Tibial nerve (tissue), 4 donors: Measurements from ENCODE around the gene DET1. TPM values are rescaled to one million over a fixed set of nuclear protein-coding genes. Genes with fewer than 3 reads are reported as not detected.

Experiments
- DNase-seq, 2 donors: peaks; one replicate each; pipeline ENCODE4 v3.0.0-alpha.2; 2019; ENCODE audit warnings: low spot score in 2 of 2
- H3K27ac ChIP-seq, 4 donors: fragments of 200-600 bp; sonication (generic) in 3 of 4; one replicate each; pipeline ENCODE4 v1.5.1; 2017 to 2019; ENCODE audit warnings: mild to moderate bottlenecking in 1 of 4
- H3K27me3 ChIP-seq, 2 donors: fragments of 200-600 bp; sonication (generic) in 1 of 2; one replicate each; pipeline versions ENCODE4 v1.5.1 to v1.6.0; 2017 to 2019
- H3K36me3 ChIP-seq, 3 donors: fragments of 200-600 bp; sonication (generic); one replicate each; pipeline ENCODE4 v1.5.1; 2018 to 2019
- H3K4me1 ChIP-seq, 4 donors: fragments of 200-600 bp; sonication (generic) in 3 of 4; one replicate each; pipeline ENCODE4 v1.5.1; 2017 to 2019
- H3K4me3 ChIP-seq, 4 donors: fragments of 200-600 bp; sonication (generic) in 3 of 4; one replicate each; pipeline ENCODE4 v1.5.1; 2017 to 2019; ENCODE audit warnings: mild to moderate bottlenecking in 1 of 4, moderate library complexity in 1 of 4
- H3K9me3 ChIP-seq, 4 donors: fragments of 200-600 bp; sonication (generic) in 3 of 4; one replicate each; pipeline ENCODE4 v1.5.1; 2017 to 2019
- CTCF ChIP-seq, 5 experiments: fragments of 200-600 bp in 3 of 5; fragments of 450-650 bp in 2 of 5; sonication (generic) in 3 of 5; IDR thresholded peaks; one replicate each; pipeline ENCODE4 v1.5.1; 2016 to 2019; ENCODE audit warnings: antibody characterized with exemption in 5 of 5, mild to moderate bottlenecking in 3 of 5, moderate library complexity in 2 of 5
- EP300 ChIP-seq, 2 donors: sonication (generic); formaldehyde crosslinking; IDR thresholded peaks; one replicate each; pipeline ENCODE4 v1.6.1; 2017; ENCODE audit warnings: antibody characterized with exemption in 2 of 2, mild to moderate bottlenecking in 1 of 2
- POLR2A ChIP-seq, 2 donors: fragments of 450-650 bp; IDR thresholded peaks; one replicate each; pipeline ENCODE4 v1.6.1; 2017; ENCODE audit warnings: antibody characterized with exemption in 2 of 2, mild to moderate bottlenecking in 2 of 2, moderate library complexity in 2 of 2
- WGBS, 2 donors: methylation state at CpG; one replicate each; pipeline ENCODE4 v1.1.5; 2018; 5-methylcytosine and 5-hydroxymethylcytosine counted together
- total RNA-seq, 4 donors: library from RNA; depleted of rRNA; stranded (reverse); fragments of >200 nt; gene quantifications; one replicate each; pipeline ENCODE4 v1.1.0, GENCODE V29; 2016

The DET1 gene
- total RNA-seq, 4 donors from 2014 or later: 6.6 to 16.2 (median 7.8) TPM

- no peak for TF ChIP-seq EP300 (IDR thresholded peaks at IDR 0.05)
- no peak for DNase-seq
- H3K4me1 ChIP-seq: no peaks in the 10 kb centered on the region
- WGBS, 2 donors: 48 to 56% methylated on average over 4 of the region's 4 CpGs
- H3K4me3 ChIP-seq: no peak overlapping the region
- H3K27me3 ChIP-seq: no peaks in the 10 kb centered on the region
- peaks cover 0 to 11% (median 0%) of the 10 kb centered on the region in 3 donors for H3K36me3 ChIP-seq
- H3K27ac ChIP-seq: no peak overlapping the region
- peaks cover 0 to 6% (median 0%) of the 10 kb centered on the region in 4 donors for H3K9me3 ChIP-seq
Observed at GRCh38 chr15:88580532-88580931, 34.1 kb upstream of the DET1 start.

- WGBS, 2 donors: 66 to 68% methylated on average over 3 of the region's 3 CpGs
- TF ChIP-seq POLR2A (IDR thresholded peaks at IDR 0.05): no peak
- TF ChIP-seq CTCF (IDR thresholded peaks at IDR 0.05): no peak
- TF ChIP-seq EP300 (IDR thresholded peaks at IDR 0.05): no peak
- Histone ChIP-seq H3K36me3 (peaks cover 0 to 11% (median 0%) of the 10 kb centered on the region in 3 donors), H3K27me3 (no peaks in the 10 kb centered on the region), H3K4me3 (no peak overlapping the region), H3K27ac (no peak overlapping the region), H3K4me1 (no peaks in the 10 kb centered on the region), H3K9me3 (peaks cover 0 to 6% (median 0%) of the 10 kb centered on the region in 4 donors)
- no peak for DNase-seq
Observed at GRCh38 chr15:88579322-88579721, 32.8 kb upstream of the DET1 start.

GRCh38 chr15:88574655-88575054 is 28.2 kb upstream of the DET1 start:
- no peak for TF ChIP-seq POLR2A (IDR thresholded peaks at IDR 0.05)
- TF ChIP-seq CTCF (IDR thresholded peaks at IDR 0.05): no peak
- no peak for TF ChIP-seq EP300 (IDR thresholded peaks at IDR 0.05)
- Histone ChIP-seq H3K27ac (no peak overlapping the region), H3K4me1 (no peaks in the 10 kb centered on the region), H3K4me3 (no peak overlapping the region), H3K9me3 (no peaks in the 10 kb centered on the region), H3K36me3 (no peaks in the 10 kb centered on the region), H3K27me3 (no peaks in the 10 kb centered on the region)
- WGBS, 2 donors: 31 to 33% methylated on average over 7 of the region's 7 CpGs
- DNase-seq: no peak

GRCh38 chr15:88574077-88574476 is 27.6 kb upstream of the DET1 start:
- Histone ChIP-seq H3K4me1 (no peaks in the 10 kb centered on the region), H3K9me3 (no peaks in the 10 kb centered on the region), H3K36me3 (no peaks in the 10 kb centered on the region), H3K27ac (no peak overlapping the region), H3K27me3 (no peaks in the 10 kb centered on the region), H3K4me3 (no peak overlapping the region)
- 63 to 67% methylated on average over 1 of the region's 1 CpG for WGBS, 2 donors
- no peak for DNase-seq
- TF ChIP-seq EP300 (IDR thresholded peaks at IDR 0.05): no peak
- no peak for TF ChIP-seq CTCF (IDR thresholded peaks at IDR 0.05)
- no peak for TF ChIP-seq POLR2A (IDR thresholded peaks at IDR 0.05)

GRCh38 chr15:88571852-88572259 is 25.4 kb upstream of the DET1 start:
- H3K36me3 ChIP-seq: no peaks in the 10 kb centered on the region
- no peak overlapping the region for H3K4me3 ChIP-seq
- H3K9me3 ChIP-seq: no peaks in the 10 kb centered on the region
- TF ChIP-seq POLR2A (IDR thresholded peaks at IDR 0.05) (no peak), CTCF (IDR thresholded peaks at IDR 0.05) (no peak), EP300 (IDR thresholded peaks at IDR 0.05) (no peak)
- 80 to 82% methylated on average over 5 of the region's 5 CpGs for WGBS, 2 donors
- H3K4me1 ChIP-seq: no peaks in the 10 kb centered on the region
- no peak for DNase-seq
- H3K27ac ChIP-seq: no peak overlapping the region
- H3K27me3 ChIP-seq: no peaks in the 10 kb centered on the region
